Anterior cingulate cortex (tissue), 58 donors: ENCODE data around the gene PPP6R2.
"Not testable (repeated sequence)": the region's sequence is repeated elsewhere in the genome, so short reads cannot be mapped to it uniquely, and the experiment has no call there.

Source experiments
- DNase-seq, 58 donors: peaks; one replicate each; lab custom pipeline; 2025; lab: John Stamatoyannopoulos, UW

PPP6R2 gene

GRCh38 chr22:50338042-50338573, 5.0 kb upstream of the PPP6R2 start:
- DNase-seq: no peak

DNA sequence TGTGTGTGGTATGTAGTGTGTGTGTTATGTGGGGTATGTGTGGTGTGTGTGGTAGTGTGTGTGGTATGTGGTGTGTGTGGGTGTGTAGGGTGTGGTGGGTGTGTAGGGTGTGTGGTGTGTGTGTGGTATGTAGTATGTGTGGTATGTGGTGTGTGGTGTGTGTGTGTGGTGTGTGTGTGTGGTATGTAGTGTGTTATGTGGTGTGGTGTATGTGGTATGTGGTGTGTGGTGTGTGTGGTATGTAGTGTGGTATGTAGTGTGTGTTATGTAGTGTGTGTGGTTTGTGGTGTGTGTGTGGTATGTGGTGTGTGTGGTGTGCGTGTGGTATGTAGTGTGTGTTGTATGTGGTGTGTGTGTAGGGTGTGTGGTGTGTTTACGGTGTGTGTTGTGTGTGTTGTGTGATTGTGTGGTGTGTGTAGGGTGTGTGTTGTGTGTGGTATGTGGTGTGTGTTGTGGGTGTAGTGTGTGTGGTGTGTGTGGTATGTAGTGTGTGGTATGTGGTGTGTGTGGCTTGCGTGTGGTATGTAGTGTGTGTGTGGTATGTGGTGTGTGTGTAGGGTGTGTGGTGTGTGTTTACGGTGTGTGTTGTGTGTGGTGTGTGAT, 4.2 kb upstream of the PPP6R2 start:
- DNase-seq: no peak

- DNase-seq: no peak
These were observed 2.9 kb upstream of the PPP6R2 start for GRCh38 chr22:50339945-50340879.

DNA sequence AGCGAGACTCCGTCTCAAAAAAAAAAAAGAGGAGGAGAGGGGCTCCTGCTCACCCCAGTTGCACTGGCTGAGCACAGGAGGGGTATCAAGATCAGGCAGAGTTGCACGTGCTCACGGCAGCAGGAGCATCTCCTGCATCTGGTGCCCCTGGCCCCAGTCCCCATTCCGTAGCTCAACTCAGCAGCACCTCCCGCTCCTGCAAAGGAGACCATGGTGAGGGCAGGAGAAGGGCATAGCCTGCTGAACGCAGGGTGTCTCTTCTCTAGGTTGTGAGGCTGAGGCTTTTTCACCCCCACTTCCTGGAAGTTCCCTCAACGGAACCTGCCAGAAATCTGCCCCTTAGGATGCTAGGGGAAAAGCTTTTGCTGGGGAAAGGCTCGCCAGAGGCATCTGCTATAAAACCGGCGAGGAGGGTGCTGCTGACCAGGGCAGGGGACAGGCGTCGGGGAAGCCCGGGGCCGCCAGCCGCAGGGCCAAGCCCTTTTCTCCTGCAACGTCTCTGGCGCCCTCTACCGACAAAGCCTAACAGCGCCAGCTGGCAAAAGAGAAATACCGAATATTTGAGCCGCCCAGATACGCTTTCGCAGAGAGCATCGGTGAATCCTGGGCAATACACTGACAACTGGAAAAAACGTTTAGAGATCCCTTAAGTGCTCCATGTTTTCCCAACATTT, 1.0 kb upstream of the PPP6R2 start:
- peak in 54 of 58 donors; percentile 38 to 90 (median 71) for DNase-seq

GRCh38 chr22:50343541-50343935, 411 bp downstream of the PPP6R2 start:
- no peak for DNase-seq

DNA sequence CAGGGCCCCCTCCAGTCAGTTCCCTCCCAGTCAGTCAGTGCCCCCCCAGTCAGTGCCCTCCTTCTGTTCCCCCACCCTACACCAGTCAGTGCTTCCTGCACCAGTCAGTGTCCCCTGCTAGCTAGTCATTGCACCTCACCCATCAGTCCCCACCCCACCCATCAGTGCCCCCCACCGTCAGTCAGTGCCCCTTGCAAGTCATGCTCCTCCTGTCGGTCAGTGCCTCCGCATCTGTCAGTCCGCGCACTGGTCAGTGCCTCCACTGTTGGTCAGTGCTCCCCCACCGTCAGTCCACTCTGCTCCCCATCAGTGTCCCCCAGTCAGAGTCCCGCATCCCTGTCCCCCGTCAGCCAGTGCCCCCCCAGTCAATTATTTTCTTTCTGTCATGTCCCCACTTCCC, 3.3 kb downstream of the PPP6R2 start:
- DNase-seq: no peak

- DNase-seq: no peak
These were observed 4.0 kb downstream of the PPP6R2 start for GRCh38 chr22:50347157-50347556.

DNA sequence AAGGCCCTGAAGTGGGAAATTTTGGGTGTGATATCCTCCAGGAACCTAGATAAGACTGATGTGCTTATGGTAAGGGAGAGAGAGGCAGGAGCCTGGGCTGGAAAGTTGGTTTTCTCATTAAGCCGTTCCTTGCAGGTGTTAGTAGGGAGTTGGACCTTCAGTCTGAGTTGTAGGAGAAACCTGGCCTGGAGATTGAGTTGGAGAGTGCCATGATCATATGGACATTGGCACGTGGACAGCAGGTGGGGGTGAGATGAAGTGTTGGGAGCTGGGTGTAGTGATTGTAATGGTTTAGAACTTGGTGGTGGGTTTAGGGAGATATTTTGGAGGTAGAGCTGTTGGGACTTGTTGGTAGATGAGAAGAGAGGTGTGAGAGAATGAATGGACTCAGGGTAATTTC, 4.9 kb downstream of the PPP6R2 start:
- no peak for DNase-seq

DNA sequence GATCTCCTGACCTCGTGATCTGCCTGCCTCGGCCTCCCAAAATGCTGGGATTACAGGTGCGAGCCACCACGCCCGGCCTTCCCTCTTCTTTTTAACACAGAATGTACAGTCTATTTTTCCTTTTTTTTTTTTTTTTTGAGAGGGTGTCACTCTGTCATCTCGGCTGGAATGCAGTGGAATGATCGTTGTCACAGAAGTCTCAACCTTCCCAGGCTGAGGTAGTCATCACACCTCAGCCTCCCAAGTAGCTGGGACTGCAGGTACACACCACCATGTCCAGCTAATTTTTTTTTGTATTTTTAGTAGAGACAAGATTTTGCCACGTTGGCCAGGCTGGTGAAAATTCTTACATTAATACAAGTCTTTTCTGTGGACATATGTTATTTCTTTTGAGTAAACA, 13.1 kb downstream of the PPP6R2 start:
- DNase-seq: no peak

DNA sequence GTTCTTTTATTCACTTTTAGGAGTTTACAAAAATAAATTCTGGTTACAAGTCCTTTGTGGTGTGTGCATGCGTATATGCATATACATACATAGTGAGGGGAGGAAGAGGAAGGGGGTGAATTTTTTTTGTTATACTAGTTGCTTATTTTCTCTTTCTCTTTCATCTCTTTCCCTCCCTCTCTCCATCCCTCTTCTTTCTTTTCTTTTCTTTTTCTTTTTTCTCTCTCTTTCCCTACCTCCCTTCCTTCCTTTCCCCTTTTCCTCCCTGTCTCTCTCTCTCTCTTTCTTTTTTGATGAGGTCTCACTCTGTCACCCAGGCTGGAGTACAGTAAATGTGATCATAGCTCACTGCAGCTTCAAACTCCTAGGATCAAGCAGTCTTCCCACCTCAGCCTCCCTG, 14.1 kb downstream of the PPP6R2 start:
- no peak for DNase-seq

GRCh38 chr22:50357756-50358155, 14.6 kb downstream of the PPP6R2 start:
- no peak for DNase-seq

GRCh38 chr22:50360578-50360977, 17.5 kb downstream of the PPP6R2 start:
- no peak for DNase-seq

DNA sequence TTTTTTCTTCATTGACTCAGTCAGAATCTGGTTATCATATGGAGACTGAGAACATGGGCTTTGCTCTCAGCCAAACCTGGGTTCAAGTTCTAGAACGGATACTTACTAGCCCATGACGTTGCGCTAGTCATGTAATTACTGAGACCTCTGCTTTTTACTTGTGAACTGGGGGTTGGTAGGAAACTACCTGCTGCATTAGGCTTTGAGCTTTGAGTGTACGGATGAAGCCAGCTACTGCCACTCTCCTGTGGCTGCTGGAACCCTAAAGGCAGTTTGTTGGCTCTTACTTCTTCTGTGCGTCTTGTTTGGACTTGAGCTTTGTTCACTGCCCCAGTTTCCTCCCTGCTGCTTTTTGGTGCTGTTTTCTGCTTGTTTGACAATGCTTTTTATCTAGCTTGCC, 18.1 kb downstream of the PPP6R2 start:
- DNase-seq: no peak

GRCh38 chr22:50361688-50362087, 18.6 kb downstream of the PPP6R2 start:
- DNase-seq: no peak

DNA sequence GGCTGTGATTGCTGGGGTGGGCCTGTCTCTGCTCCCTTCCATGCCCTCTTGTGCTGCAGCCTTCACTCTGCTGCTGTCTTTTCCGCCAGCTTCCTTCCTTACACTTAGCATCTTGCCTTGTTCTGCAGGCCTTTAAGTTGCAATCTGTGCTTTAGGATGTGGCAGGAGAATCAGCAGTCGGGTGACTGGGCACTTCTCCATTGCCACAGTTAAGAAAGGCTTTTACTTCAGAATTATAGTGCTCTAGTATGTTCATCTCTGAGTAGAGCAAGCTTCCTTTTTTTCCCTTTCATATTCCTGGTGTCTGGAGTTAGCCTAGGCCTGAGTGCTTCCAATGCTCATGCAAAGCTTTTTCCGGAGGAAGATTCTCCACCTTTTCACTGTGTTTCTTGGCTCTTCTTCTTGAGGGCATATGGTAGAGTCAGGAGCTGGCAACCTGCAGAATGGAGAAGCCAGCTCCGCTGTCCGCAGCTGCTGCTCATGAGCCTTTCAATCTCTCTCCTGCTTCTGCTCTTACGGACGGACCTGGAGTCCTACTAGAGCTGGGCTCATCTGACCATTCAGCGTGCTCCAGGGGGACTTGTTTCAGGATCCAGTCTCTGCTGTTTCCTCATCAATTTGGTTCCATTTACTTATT, 20.2 kb downstream of the PPP6R2 start:
- peak in 10 of 58 donors; percentile 21 to 53 (median 30) for DNase-seq

GRCh38 chr22:50363803-50364194, 20.7 kb downstream of the PPP6R2 start:
- DNase-seq: not testable (repeated sequence)

- DNase-seq: no peak
These were observed 24.8 kb downstream of the PPP6R2 start for GRCh38 chr22:50367778-50368500.

DNA sequence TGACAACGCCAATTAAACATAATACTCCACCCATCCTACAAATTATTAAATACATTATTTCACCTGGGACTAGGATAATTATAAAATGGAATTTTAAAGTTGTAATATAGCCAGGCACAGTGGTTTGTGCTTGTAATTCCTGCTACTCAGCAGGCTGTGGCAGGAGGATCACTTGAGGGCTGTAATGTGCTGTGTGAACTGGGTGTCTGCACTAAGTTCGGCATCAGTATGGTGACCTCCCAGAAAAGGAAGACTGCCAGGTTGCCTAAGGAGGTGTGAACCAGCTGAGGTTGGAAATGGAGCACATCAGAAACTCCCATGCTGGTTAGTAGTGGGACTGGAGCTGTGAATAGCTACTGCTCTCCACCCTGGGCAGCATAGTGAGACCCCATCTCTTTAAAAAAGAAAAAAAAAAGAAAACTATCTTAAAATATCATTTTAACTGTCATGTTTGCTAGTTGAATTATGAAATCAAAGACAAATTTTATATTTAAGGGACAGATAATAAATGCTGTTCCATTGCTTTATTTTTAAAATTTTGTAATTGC, 28.0 kb downstream of the PPP6R2 start:
- DNase-seq: no peak

DNA sequence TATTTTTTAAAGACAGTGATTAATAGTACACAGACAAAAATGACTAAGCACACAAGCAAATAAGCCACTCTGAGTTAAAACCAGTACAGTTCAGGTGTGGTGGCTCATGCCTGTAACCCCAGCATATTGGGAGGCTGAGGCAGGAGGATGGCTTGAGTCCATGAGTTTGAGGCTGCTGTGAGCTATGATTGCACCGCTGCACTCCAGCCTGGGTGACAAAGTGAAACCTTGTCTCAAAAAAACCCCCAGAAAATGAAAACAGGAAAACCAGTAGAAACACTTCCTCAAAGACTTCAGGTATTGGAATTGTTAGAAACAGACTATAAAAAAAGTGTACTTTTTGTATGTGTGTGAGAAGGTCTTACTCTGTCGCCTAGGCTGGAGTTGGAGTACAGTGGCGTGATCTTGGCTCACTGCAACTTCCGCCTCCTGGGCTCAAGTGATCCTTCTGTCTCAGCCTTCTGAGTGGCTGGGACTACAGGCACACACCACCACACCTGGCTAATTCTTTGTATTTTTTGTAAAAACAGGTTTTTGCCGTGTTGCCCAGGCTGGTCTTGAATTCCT, 33.0 kb downstream of the PPP6R2 start:
- no peak for DNase-seq
